Osteoblast (primary cell): Measurements from ENCODE around the gene BACE1-AS. TPM values are rescaled to one million over a fixed set of nuclear protein-coding genes. Genes with fewer than 3 reads are reported as not detected.
A peak's percentile ranks its signal among the peaks of the same experiment; 100 is the strongest.

Source experiments
- DNase-seq: peaks from one replicate; pipeline ENCODE4 v3.0.0; 2011; ENCODE audit warnings: low spot score, mixed read lengths; ENCODE audit not compliant: insufficient read length; ENCODE audit errors: missing footprints
- H2AFZ ChIP-seq: 2 replicates; pipeline ENCODE4 v1.6.0; 2011; ENCODE audit warnings: mild to moderate bottlenecking, low read length
- H3K27ac ChIP-seq: 2 replicates; pipeline ENCODE4 v1.5.1; 2011; ENCODE audit warnings: mild to moderate bottlenecking, low read depth, low read length, moderate library complexity
- H3K27me3 ChIP-seq: 2 replicates; pipeline ENCODE4 v1.6.0; 2012; ENCODE audit warnings: mild to moderate bottlenecking, control low read depth, inconsistent platforms, low read length, moderate library complexity; ENCODE audit not compliant: insufficient read depth
- H3K36me3 ChIP-seq: 2 replicates; pipeline ENCODE4 v1.5.1; 2011; ENCODE audit warnings: mild to moderate bottlenecking, low read length, control low read depth, moderate library complexity; ENCODE audit not compliant: insufficient read depth
- H3K4me1 ChIP-seq: 2 replicates; pipeline ENCODE4 v1.5.1; 2011; ENCODE audit warnings: mild to moderate bottlenecking, low read length, control low read depth, moderate library complexity; ENCODE audit not compliant: insufficient read depth
- H3K4me2 ChIP-seq: 2 replicates; pipeline ENCODE4 v1.6.0; 2011; ENCODE audit warnings: mild to moderate bottlenecking, low read length; ENCODE audit not compliant: insufficient read depth
- H3K4me3 ChIP-seq: fragments of 200-600 bp; sonication (generic); 3 replicates; pipeline ENCODE4 v1.5.1; 2012; ENCODE audit warnings: mild to moderate bottlenecking, low read length, inconsistent platforms; ENCODE audit not compliant: insufficient read depth
- H3K79me2 ChIP-seq: 2 replicates; pipeline ENCODE4 v1.6.0; 2012; ENCODE audit warnings: mild to moderate bottlenecking, low read length, control low read depth, inconsistent platforms; ENCODE audit not compliant: insufficient read depth
- H3K9me3 ChIP-seq: 2 replicates; pipeline ENCODE4 v1.5.1; 2011; ENCODE audit warnings: low read depth, low read length, control low read depth
- H4K20me1 ChIP-seq: 2 replicates; pipeline ENCODE4 v1.6.0; 2012; ENCODE audit warnings: mild to moderate bottlenecking, low read length, control low read depth; ENCODE audit not compliant: insufficient read depth
- total RNA-seq: library from RNA; depleted of rRNA; stranded (reverse); fragments of >200 nt; gene quantifications from 2 replicates; pipeline ENCODE4 v1.2.3, GENCODE V29; 2012
- TF ChIP-seq, protein P1 (sequence below): IDR thresholded peaks from 2 replicates; pipeline ENCODE4 v1.5.1; 2011; ENCODE audit warnings: mild to moderate bottlenecking, low read depth, low read length, moderate library complexity; ENCODE audit errors: extremely low read depth

The BACE1-AS gene
- total RNA-seq, 1 donor, result 4.0 TPM

DNA sequence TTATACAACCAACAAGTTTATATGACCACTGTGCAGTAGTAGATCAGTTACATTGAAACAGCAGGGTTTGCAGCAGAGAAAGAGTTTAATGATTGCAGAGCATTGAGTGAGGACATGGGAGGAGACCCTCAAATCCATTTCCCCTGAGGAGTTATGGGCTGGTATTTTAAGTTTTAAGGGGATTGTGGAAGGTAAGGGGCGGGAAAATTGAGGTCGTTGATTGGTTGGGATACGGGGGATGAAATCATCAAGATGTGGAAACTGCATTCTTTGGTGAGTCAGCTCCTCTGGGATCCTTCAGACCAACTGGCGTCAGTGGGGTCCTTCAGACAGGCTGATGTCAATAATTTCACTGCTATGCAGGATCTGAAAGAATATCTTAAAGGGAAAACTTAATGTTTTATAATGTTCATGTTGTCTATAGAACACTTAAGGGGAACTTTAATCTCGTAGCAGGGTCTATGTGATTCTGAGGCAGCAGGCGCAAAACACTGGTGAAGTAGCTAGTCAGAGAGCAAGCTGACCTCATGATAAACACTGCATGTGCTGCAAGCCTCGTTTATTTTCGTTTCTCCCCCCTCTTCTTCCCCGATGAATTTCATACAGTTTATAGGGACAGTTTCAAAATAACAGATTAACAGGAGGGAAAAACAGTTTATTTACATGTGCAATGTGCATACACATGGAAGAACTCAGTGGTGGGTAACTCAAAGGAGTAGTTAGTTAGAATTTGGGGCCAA lies 17.4 kb upstream of the BACE1-AS start:
- TF ChIP-seq, protein P1, sequence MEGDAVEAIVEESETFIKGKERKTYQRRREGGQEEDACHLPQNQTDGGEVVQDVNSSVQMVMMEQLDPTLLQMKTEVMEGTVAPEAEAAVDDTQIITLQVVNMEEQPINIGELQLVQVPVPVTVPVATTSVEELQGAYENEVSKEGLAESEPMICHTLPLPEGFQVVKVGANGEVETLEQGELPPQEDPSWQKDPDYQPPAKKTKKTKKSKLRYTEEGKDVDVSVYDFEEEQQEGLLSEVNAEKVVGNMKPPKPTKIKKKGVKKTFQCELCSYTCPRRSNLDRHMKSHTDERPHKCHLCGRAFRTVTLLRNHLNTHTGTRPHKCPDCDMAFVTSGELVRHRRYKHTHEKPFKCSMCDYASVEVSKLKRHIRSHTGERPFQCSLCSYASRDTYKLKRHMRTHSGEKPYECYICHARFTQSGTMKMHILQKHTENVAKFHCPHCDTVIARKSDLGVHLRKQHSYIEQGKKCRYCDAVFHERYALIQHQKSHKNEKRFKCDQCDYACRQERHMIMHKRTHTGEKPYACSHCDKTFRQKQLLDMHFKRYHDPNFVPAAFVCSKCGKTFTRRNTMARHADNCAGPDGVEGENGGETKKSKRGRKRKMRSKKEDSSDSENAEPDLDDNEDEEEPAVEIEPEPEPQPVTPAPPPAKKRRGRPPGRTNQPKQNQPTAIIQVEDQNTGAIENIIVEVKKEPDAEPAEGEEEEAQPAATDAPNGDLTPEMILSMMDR, result no peak
- Histone ChIP-seq H3K27ac (peak overlapping the region; percentile 88), H4K20me1 (no peaks in the 10 kb centered on the region), H3K79me2 (no peaks in the 10 kb centered on the region), H3K4me1 (peaks cover 22% of the 10 kb centered on the region), H3K4me3 (peak overlapping the region; percentile 48), H3K4me2 (peak overlapping the region; percentile 89), H2AFZ (peak overlapping the region; percentile 27), H3K36me3 (no peaks in the 10 kb centered on the region), H3K9me3 (no peaks in the 10 kb centered on the region), H3K27me3 (no peaks in the 10 kb centered on the region)
- peak; percentile 84 for DNase-seq

DNA sequence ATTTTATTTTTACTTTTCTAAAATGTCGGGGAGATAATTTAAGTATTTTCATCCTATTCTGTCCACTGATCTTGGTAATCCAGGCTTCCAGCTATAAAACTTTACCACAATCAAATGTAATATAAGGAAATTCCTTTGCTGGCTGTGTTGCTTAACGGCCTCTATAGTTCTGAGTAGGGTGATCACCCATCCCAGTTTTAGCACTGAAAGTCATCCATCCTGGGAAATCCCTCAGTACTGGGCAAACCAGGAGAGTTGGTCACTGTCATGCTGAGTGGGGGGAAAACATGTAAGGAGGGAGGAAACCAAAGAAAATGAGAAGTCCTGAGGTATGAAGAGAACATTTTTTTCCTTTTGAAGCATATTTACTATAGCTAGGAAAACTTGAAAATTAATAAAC lies 12.8 kb upstream of the BACE1-AS start:
- Histone ChIP-seq H4K20me1 (no peaks in the 10 kb centered on the region), H2AFZ (no peak overlapping the region), H3K9me3 (no peaks in the 10 kb centered on the region), H3K4me1 (peaks cover 39% of the 10 kb centered on the region), H3K27ac (no peak overlapping the region), H3K27me3 (no peaks in the 10 kb centered on the region), H3K79me2 (no peaks in the 10 kb centered on the region), H3K4me3 (no peak overlapping the region), H3K4me2 (no peak overlapping the region), H3K36me3 (peaks cover 11% of the 10 kb centered on the region)
- TF ChIP-seq, protein P1, result no peak
- DNase-seq, result no peak

DNA sequence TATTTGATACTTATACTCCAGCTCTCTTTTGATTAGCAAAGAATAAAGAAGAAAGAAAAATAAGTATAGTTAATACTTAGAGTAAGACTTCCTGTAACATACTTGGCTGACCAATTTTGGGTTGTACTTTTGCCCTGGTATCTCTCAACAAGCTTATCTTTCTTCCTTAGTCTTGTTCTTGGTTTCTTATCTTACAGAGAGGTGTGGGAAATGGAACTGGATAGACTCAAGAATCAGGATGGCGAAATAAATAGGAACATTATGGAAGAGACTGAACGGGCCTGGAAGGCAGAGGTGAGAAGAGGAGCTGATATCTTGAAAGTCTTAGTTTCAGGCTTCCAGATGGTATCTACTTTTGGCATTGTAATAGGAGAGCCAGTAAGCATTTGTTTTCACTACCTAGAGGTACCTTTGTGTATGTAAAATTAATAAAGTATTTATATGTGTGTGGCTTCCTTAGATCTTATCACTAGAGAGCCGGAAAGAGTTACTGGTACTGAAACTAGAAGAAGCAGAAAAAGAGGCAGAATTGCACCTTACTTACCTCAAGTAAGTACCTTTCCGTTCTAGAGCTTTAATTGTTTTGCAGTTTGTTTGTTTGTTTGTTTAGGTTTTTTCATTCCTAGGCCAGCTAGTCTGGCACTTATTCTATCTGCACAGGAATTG lies 11.3 kb upstream of the BACE1-AS start:
- Histone ChIP-seq H4K20me1 (no peaks in the 10 kb centered on the region), H3K4me2 (no peak overlapping the region), H2AFZ (no peak overlapping the region), H3K4me1 (peaks cover 25% of the 10 kb centered on the region), H3K79me2 (no peaks in the 10 kb centered on the region), H3K27me3 (no peaks in the 10 kb centered on the region), H3K27ac (peak overlapping the region; percentile 74), H3K4me3 (no peak overlapping the region), H3K9me3 (no peaks in the 10 kb centered on the region), H3K36me3 (peaks cover 23% of the 10 kb centered on the region)
- TF ChIP-seq, protein P1, result no peak
- DNase-seq, result no peak

DNA sequence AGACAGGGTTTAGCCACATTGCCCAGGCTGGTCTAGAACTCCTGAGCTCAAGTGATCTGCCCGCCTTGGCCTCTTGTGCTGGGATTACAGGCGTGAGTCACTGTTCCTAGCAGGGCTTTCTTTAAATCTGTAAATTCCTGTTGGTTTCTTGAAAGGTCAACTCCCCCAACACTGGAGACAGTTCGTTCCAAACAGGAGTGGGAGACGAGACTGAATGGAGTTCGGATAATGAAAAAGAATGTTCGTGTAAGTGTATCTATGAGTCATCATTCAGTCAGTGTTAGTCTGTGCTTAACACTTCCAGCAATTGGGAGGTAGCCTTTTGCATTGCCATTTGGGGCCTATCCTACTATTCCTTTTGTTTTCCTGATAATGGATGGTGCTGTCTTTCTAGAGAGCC lies 10.0 kb upstream of the BACE1-AS start:
- no peaks in the 10 kb centered on the region for H3K9me3 ChIP-seq
- TF ChIP-seq, protein P1, result no peak
- DNase-seq, result peak; percentile 93
- H4K20me1 ChIP-seq, result no peaks in the 10 kb centered on the region
- H3K4me1 ChIP-seq, result peaks cover 20% of the 10 kb centered on the region
- no peak overlapping the region for H2AFZ ChIP-seq
- no peaks in the 10 kb centered on the region for H3K79me2 ChIP-seq
- H3K27me3 ChIP-seq, result no peaks in the 10 kb centered on the region
- H3K4me3 ChIP-seq, result no peak overlapping the region
- H3K36me3 ChIP-seq, result peaks cover 36% of the 10 kb centered on the region
- H3K4me2 ChIP-seq, result peak overlapping the region; percentile 7
- peak overlapping the region; percentile 74 for H3K27ac ChIP-seq
